Myocyte (in vitro differentiated cells): ENCODE results near the gene IL22RA1. TPM values are rescaled to one million over a fixed set of nuclear protein-coding genes. Genes with fewer than 3 reads are reported as not detected.

Experiments
- DNase-seq: peaks from one replicate; pipeline ENCODE4 v3.0.0-alpha.2; 2012; ENCODE audit warnings: low read depth
- total RNA-seq: library from RNA; depleted of rRNA; stranded (reverse); fragments of >200 nt; gene quantifications from 2 replicates; pipeline ENCODE4 v1.2.3, GENCODE V29; 2014

IL22RA1 gene
- total RNA-seq, 1 donor from 2014 or later, result not detected

- DNase-seq, result no peak
Measured at GRCh38 chr1:24080131-24080530, 62.8 kb downstream of the IL22RA1 start.

- DNase-seq, result no peak
Measured at GRCh38 chr1:24077278-24077978, 65.5 kb downstream of the IL22RA1 start.

GRCh38 chr1:24075946-24076345, 67.0 kb downstream of the IL22RA1 start:
- no peak for DNase-seq

DNA sequence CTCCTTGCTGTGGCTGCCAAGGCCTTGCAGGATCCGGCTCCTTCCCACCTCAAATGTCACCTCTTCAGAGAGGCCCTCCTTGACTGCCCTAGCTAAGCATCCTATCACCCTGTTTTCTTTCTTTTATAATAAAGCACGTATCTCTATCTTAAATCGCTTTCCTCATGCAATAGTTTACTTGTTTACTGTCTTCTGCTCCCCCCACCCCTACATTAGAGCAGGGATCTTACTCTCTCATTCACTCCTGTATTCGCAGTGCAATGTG, 67.4 kb downstream of the IL22RA1 start:
- no peak for DNase-seq

- no peak for DNase-seq
Measured at GRCh38 chr1:24074817-24075589, 67.9 kb downstream of the IL22RA1 start.

DNA sequence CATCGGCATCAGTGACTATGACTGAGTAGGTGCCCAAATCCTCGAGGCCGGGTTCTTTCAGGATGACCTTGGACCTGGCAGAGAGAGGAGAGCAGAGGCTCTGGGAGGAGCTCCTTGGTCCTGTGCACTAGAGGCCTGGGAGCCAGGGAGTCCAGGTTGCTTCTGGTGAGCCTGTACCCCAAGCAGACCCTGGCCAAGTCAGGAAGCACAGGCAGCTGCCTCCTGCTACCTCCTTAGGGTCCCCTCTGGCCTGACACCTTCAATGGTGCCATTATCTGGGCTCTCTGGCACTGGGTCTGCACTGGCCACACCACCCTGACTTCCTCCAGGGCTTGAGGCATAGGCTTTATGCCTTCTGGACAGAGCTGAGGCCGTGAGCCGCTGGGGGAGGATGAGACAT, 68.7 kb downstream of the IL22RA1 start:
- DNase-seq, result no peak

DNA sequence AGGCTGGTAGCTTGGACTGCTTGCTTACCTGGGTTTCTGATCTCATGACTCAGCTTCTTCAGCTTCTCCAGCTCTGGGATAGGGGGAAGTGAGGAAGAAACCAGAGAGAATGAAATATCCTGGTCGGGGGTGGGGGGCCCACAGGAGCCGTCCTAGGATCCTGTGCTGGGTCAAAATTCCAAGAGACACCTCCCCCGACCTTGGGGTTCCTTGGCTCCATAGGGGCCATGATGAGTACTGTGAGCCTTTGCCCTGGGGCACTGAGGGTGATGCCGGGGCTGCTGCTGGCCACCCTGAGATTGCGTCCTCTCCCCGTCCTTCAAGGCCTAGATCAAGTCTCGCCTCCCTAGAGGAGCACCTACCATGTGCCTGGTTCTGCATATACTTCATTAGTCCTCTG, 71.0 kb downstream of the IL22RA1 start:
- DNase-seq, result no peak

DNA sequence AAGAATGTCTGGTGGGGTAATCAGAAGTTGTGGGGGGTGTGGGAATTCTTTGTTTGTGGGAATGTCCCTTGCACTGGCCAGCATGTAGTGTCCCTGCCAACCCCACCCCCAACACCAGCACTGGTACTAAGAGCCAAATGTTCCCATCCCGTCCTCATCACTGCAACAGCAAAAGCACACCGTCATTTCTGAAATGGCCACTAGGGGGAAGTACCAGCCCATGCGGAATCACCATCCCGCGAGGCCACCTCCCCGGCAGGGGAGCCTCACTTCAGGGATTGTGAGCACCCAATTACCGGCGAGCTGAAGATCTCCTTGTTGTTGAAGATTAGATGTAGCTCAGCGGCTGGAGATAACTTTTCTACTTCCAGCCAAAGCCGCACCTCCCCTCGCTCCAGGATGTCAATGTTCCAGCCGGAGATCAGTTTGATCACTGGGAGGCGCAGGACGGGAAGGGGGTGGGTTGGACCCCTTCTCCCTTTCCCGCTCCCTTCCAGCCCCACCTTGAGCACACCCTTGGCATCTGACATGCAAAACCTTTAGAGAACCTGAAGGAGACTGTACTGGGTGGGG, 72.0 kb downstream of the IL22RA1 start:
- peak; percentile 88 for DNase-seq

DNA sequence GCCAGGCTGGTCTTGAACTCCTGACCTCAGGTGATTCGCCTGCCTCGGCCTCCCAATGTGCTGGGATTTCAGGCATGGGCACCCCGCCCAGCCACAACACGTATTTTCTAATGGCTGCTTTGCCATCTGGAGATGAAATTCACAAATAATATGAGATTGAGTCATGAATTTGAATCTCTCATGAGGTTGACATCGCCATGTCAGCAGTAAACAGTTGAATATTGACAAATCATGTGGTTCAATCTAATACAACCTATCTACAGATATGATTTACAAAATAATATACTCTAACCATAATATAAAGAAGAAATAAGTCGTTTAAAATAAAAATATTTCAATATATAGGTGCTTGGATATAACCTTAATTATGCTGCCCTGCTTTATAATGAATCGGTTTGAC, 73.1 kb downstream of the IL22RA1 start:
- no peak for DNase-seq

Other genes with a start within 250 kb of the IL22RA1 start
- gene CNR2, start 229.8 kb downstream of the IL22RA1 start, total RNA-seq, result not detected in 2 replicates
- gene PNRC2, start 183.3 kb downstream of the IL22RA1 start, total RNA-seq, result 64.8 and 73.8 TPM in 2 replicates
- 90.9 and 99.3 TPM in 2 replicates for gene SRSF10, start 162.8 kb downstream of the IL22RA1 start, total RNA-seq
- 113 and 161 TPM in 2 replicates for gene MYOM3, start 31.0 kb downstream of the IL22RA1 start, total RNA-seq
- 0.13 and 0.26 TPM in 2 replicates for gene IFNLR1, start 44.1 kb upstream of the IL22RA1 start, total RNA-seq
- not detected in 2 replicates for gene GRHL3, start 176.2 kb upstream of the IL22RA1 start, total RNA-seq